OCI-M2 (cell line): ENCODE data around the gene CNN1.

Experiments used
- DNase-seq: peaks from one replicate; lab custom pipeline; 2025; ENCODE audit not compliant: unreplicated experiment; lab: John Stamatoyannopoulos, UW

CNN1 gene

GRCh38 chr19:11538232-11539036, at the start of gene CNN1:
Gene CNN1, plus strand, starts transcription at chr19:11538851. Its CDS starts 77 bp downstream, at chr19:11538928.
- no peak for DNase-seq

GRCh38 chr19:11489378-11489777, 49.3 kb upstream of the CNN1 start:
- no peak for DNase-seq

- no peak for DNase-seq
Observed at GRCh38 chr19:11494634-11495285, 43.9 kb upstream of the CNN1 start.

GRCh38 chr19:11495481-11495880, 43.2 kb upstream of the CNN1 start:
- DNase-seq: no peak

GRCh38 chr19:11495885-11496284, 42.8 kb upstream of the CNN1 start:
- no peak for DNase-seq

GRCh38 chr19:11496391-11497163, 42.1 kb upstream of the CNN1 start:
- no peak for DNase-seq

- no peak for DNase-seq
Observed at GRCh38 chr19:11499220-11499726, 39.4 kb upstream of the CNN1 start.

GRCh38 chr19:11499890-11500420, 38.7 kb upstream of the CNN1 start:
- no peak for DNase-seq

GRCh38 chr19:11504502-11505031, 34.1 kb upstream of the CNN1 start:
- DNase-seq: no peak

GRCh38 chr19:11505032-11505503, 33.6 kb upstream of the CNN1 start:
- peak; percentile 99 for DNase-seq

- peak; percentile 99 for DNase-seq
Observed at GRCh38 chr19:11505504-11506100, 33.0 kb upstream of the CNN1 start, which contains the start of gene ZNF653. Gene ZNF653, minus strand, starts transcription at chr19:11505839. Its CDS starts 53 bp downstream, at chr19:11505786.

- no peak for DNase-seq
Observed at GRCh38 chr19:11506101-11506555, 32.5 kb upstream of the CNN1 start.

GRCh38 chr19:11506967-11507366, 31.7 kb upstream of the CNN1 start:
- DNase-seq: no peak

GRCh38 chr19:11507370-11508078, 31.1 kb upstream of the CNN1 start:
- no peak for DNase-seq

- no peak for DNase-seq
Observed at GRCh38 chr19:11510444-11510843, 28.2 kb upstream of the CNN1 start.

GRCh38 chr19:11513946-11514345, 24.7 kb upstream of the CNN1 start:
- no peak for DNase-seq

- no peak for DNase-seq
Observed at GRCh38 chr19:11519138-11519537, 19.5 kb upstream of the CNN1 start.

- DNase-seq: peak; percentile 100
Observed at GRCh38 chr19:11528551-11529341, 9.9 kb upstream of the CNN1 start, which contains the start of gene ECSIT. Gene ECSIT, minus strand, starts transcription at chr19:11529134. Its CDS starts 9,964 bp downstream, at chr19:11519170.

- no peak for DNase-seq
Observed at GRCh38 chr19:11530432-11530831, 8.2 kb upstream of the CNN1 start.
